Kidney (tissue), 14 donors: ENCODE results near the gene AKAP11. TPM values are rescaled to one million over a fixed set of nuclear protein-coding genes. Genes with fewer than 3 reads are reported as not detected.

Experiments used
- DNase-seq, 5 donors: peaks; one replicate each; pipeline ENCODE4 v3.0.0-alpha.2; 2013 to 2020
- FAIRE-seq: peaks from 2 replicates; lab custom pipeline; 2012; peaks lifted over from hg19 to GRCh38; lab: Jason Lieb, UNC
- H3K27ac ChIP-seq, 2 donors: one replicate each; pipeline ENCODE4 v1.7.0; 2013; ENCODE audit warnings: low read depth in 2 of 2, low read length in 2 of 2, inconsistent platforms in 1 of 2
- H3K27me3 ChIP-seq: one replicate; pipeline ENCODE4 v1.7.1; 2013; ENCODE audit warnings: low read length, inconsistent platforms; ENCODE audit not compliant: control insufficient read depth, insufficient read depth
- H3K36me3 ChIP-seq, 3 donors: one replicate each; pipeline versions ENCODE4 v1.7.0 to v1.7.1; 2013; ENCODE audit warnings: low read length in 3 of 3, control low read depth in 1 of 3, inconsistent platforms in 1 of 3; ENCODE audit not compliant: insufficient read depth in 3 of 3, control insufficient read depth in 2 of 3
- H3K4me1 ChIP-seq, 3 donors: one replicate each; pipeline versions ENCODE4 v1.7.0 to v1.7.1; 2013; ENCODE audit warnings: low read length in 3 of 3, inconsistent platforms in 1 of 3, low read depth in 1 of 3; ENCODE audit not compliant: control insufficient read depth in 2 of 3, insufficient read depth in 2 of 3
- H3K4me3 ChIP-seq, 3 donors: one replicate each; pipeline versions ENCODE4 v1.7.0 to v1.8.1; 2013; ENCODE audit warnings: low read length in 3 of 3, control low read depth in 1 of 3, inconsistent platforms in 1 of 3
- H3K9ac ChIP-seq, 3 donors: one replicate each; pipeline versions ENCODE4 v1.7.0 to v1.7.1; 2013; ENCODE audit warnings: low read length in 3 of 3, control low read depth in 1 of 3, inconsistent platforms in 1 of 3
- H3K9me3 ChIP-seq, 3 donors: one replicate each; pipeline versions ENCODE4 v1.7.0 to v1.7.1; 2013; ENCODE audit warnings: low read length in 3 of 3, control low read depth in 1 of 3, inconsistent platforms in 1 of 3; ENCODE audit not compliant: control insufficient read depth in 2 of 3, insufficient read depth in 1 of 3
- intact Hi-C: fragments of 100-400 bp; cut with DNase I; formaldehyde crosslinking; loops from one replicate; pipeline ENCODE4 v1.11.1; 2022
- polyA plus RNA-seq: library from polyadenylated mRNA; stranded (reverse); fragments of 350-450 nt; fragmentation: Illumina TruSeq; extraction: RNeasy Lipid Tissue Mini Kit (QIAGEN cat#74804); gene quantifications from one replicate; pipeline ENCODE4 v1.2.3, GENCODE V29; 2014; ENCODE audit warnings: low read depth, low replicate concordance; ENCODE audit not compliant: insufficient read depth
- total RNA-seq: library from RNA; stranded (reverse); fragmentation: NEBNext Ultra II Directional; extraction: Animal tissue kit (Norgen Biotek cat#: 25700); gene quantifications from one replicate; pipeline ENCODE4 v1.2.1, GENCODE V29; 2021
- TF ChIP-seq, protein P1 (sequence below): IDR thresholded peaks from 3 replicates; pipeline ENCODE4 v1.5.1; 2012; ENCODE audit warnings: mild to moderate bottlenecking, moderate library complexity, borderline replicate concordance; ENCODE audit not compliant: insufficient read depth; ENCODE audit errors: extremely low read depth
- donor health status: control.
- donor health status: control.
- donor health status: control.
- donor health status: control.
- donor health status: control.
- donor health status: DM: yes; HTN: yes; CAD: no.
- donor health status: Normal renal cell carcinoma (clear cell type).

Gene AKAP11
- total and polyA plus RNA-seq, 2 donors from 2014 or later: 4.9 to 35.2 TPM

DNA sequence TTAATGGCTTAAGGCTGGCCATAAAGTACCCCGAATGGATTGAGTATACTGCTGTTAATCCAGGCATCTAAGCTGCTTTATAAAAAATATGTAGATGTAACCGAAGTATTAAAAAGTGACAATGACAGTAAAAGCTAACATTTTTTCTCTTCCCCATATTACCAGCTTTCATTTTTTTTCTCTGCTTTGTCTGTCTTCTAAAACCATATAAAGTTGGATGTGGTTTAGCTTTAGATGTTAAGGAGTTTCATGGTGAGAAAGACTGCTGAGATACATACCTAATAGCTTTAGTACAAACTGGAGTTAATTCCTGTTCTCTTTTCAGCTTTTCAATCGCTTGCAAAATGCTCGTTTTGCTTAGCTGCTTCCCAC, 838 bp downstream of the AKAP11 start:
- peaks cover 0 to 5% (median 4%) of the 10 kb centered on the region in 3 donors for H3K4me1 ChIP-seq

DNA sequence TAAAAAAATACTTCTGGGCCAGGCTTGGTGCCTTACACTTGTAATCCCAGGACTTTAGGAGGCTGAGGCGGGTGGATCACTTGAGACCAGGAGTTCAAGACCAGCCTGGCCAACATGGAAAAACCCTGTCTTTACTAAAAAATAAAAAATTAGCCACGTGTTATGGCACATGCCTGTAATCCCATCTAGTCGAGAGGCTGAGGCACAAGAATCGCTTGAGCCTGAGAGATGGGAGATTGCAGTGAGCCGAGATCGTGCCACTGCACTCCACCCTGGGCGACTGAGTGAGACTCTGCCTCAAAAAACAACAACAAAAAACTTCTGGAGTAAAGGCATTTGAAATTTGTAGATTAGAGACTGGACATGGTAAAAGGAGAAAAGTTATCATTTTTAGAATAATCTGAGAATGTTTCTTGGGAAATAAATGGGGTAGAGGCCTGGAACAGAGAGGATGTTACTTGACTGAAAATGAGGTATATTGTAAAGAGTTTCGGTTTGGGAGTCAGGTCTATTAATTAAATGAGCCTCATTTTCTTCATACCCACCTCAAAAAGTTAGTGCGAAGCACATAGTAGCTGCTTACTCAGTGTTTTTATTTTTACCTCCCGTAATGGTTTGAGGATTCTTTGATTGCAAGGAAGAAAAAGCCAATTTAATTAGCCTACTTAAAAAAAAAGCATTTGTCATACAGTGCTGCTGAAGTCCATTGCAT, 2.6 kb downstream of the AKAP11 start:
- Histone ChIP-seq H3K9ac (no peak overlapping the region), H3K4me3 (no peak overlapping the region), H3K36me3 (no peaks in the 10 kb centered on the region), H3K4me1 (peaks cover 0 to 5% (median 0%) of the 10 kb centered on the region in 3 donors), H3K9me3 (no peaks in the 10 kb centered on the region), H3K27me3 (no peaks in the 10 kb centered on the region), H3K27ac (no peak overlapping the region)
- FAIRE-seq: no peak
- no peak for DNase-seq
- TF ChIP-seq, protein P1, sequence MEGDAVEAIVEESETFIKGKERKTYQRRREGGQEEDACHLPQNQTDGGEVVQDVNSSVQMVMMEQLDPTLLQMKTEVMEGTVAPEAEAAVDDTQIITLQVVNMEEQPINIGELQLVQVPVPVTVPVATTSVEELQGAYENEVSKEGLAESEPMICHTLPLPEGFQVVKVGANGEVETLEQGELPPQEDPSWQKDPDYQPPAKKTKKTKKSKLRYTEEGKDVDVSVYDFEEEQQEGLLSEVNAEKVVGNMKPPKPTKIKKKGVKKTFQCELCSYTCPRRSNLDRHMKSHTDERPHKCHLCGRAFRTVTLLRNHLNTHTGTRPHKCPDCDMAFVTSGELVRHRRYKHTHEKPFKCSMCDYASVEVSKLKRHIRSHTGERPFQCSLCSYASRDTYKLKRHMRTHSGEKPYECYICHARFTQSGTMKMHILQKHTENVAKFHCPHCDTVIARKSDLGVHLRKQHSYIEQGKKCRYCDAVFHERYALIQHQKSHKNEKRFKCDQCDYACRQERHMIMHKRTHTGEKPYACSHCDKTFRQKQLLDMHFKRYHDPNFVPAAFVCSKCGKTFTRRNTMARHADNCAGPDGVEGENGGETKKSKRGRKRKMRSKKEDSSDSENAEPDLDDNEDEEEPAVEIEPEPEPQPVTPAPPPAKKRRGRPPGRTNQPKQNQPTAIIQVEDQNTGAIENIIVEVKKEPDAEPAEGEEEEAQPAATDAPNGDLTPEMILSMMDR: no peak
- intact Hi-C loops: no loop called here

More for the DNA sequence above, 838 bp downstream of the AKAP11 start:
- intact Hi-C loops: no loop called here
- Histone ChIP-seq H3K27ac (no peak overlapping the region), H3K27me3 (no peaks in the 10 kb centered on the region), H3K4me3 (peak overlapping the region; percentile 53 to 85 (median 55)), H3K36me3 (no peaks in the 10 kb centered on the region), H3K9me3 (no peaks in the 10 kb centered on the region), H3K9ac (peak overlapping the region; percentile 24 to 79 (median 73))
- TF ChIP-seq, protein P1: no peak
- FAIRE-seq: no peak
- no peak for DNase-seq

DNA sequence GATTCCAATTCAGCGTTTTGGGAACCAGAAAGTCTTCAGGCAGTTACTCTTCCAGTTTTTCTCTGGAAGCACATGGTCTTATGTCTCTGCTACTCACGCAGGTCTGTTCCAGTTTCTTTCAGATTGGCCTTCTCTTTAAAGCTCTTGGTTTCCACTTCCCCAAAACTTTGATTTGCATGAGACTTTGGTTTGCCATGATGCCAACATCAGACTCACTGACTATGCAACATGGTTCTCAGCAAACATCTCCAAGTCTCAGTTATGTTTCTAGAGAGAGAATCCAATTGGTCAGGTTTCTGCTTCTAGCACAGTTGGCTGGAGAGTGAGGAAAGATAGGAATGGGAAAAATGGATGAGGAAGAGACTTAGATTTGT, 3.1 kb downstream of the AKAP11 start:
- Histone ChIP-seq H3K9ac (no peak overlapping the region), H3K9me3 (no peaks in the 10 kb centered on the region), H3K4me3 (no peak overlapping the region), H3K27me3 (no peaks in the 10 kb centered on the region), H3K36me3 (no peaks in the 10 kb centered on the region), H3K27ac (no peak overlapping the region), H3K4me1 (peaks cover 0 to 5% (median 0%) of the 10 kb centered on the region in 3 donors)
- DNase-seq: no peak
- intact Hi-C loops: no loop called here
- TF ChIP-seq, protein P1: no peak
- FAIRE-seq: no peak

DNA sequence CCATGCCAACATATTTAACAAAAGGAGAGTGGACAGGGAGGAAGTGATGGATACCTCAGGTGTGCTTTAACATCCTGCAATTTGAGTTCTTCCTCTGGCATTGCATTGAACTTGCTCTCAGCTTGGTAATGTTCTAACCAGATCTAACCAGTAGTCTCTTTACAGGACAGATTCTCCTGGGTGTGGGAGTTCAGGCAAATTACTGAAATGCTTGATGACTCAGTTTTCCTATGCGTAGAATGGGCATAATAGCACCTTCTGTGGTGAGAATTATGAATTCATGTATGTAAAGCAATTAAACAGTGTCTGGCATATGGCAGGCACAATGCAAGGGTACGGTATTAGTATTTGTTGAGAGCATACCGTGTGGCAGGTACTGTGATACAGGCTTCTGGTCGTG, 3.6 kb downstream of the AKAP11 start:
- H3K27me3 ChIP-seq: no peaks in the 10 kb centered on the region
- DNase-seq: no peak
- H3K36me3 ChIP-seq: no peaks in the 10 kb centered on the region
- H3K9me3 ChIP-seq: no peaks in the 10 kb centered on the region
- H3K4me3 ChIP-seq: no peak overlapping the region
- peaks cover 0 to 5% (median 0%) of the 10 kb centered on the region in 3 donors for H3K4me1 ChIP-seq
- H3K9ac ChIP-seq: no peak overlapping the region
- TF ChIP-seq, protein P1: no peak
- intact Hi-C loops: no loop called here
- H3K27ac ChIP-seq: no peak overlapping the region
- FAIRE-seq: no peak
